ENCODE results near the gene DNAH6. TPM values are rescaled to one million over a fixed set of nuclear protein-coding genes. Genes with fewer than 3 reads are reported as not detected.

The DNAH6 gene
- total and polyA plus RNA-seq, 2 of the 8 experiments (the other 6 are each of a cell fraction or from before 2014, with no cell fraction given), result 0.06 to 0.43 TPM

GRCh38 chr2:84559838-84560237, 43.5 kb downstream of the DNAH6 start:
- H3K27ac ChIP-seq (ENCODE audit: low read depth, low read length), result no peak overlapping the region
- H3K4me1 ChIP-seq (replicated peaks in 1 of 4; ENCODE audit: control insufficient read depth in 3 of 4, insufficient read depth in 4 of 4, low read length in 3 of 4), result no peaks in the 10 kb centered on the region
- H4K5ac ChIP-seq (ENCODE audit: insufficient read length, low read depth, low read length), result no peak overlapping the region
- no peak overlapping the region for H3K18ac ChIP-seq (ENCODE audit: extremely low read depth, low read length)
- H2BK120ac ChIP-seq (replicated peaks; ENCODE audit: low read depth, low read length), result no peak overlapping the region
- no peak overlapping the region for H3K4ac ChIP-seq (replicated peaks; ENCODE audit: insufficient read length, low read depth, low read length)
- CTCF ChIA-PET (ENCODE audit: partially characterized antibody), result no interaction called here
- no peaks in the 10 kb centered on the region for H3K27me3 ChIP-seq (replicated peaks in 1 of 4; ENCODE audit: control insufficient read depth in 3 of 4, extremely low read depth in 1 of 4, insufficient read depth in 3 of 4, low read length in 3 of 4)
- DNase-seq (ENCODE audit: low read depth in 1 of 2, low spot score in 2 of 2), result no peak
- no peak overlapping the region for H2BK5ac ChIP-seq (ENCODE audit: low read depth, low read length)
- H2AFZ ChIP-seq (ENCODE audit: low read length), result no peak overlapping the region
- no peak overlapping the region for H3K4me3 ChIP-seq (ENCODE audit: extremely low read depth in 1 of 4, insufficient read depth in 2 of 4, low read depth in 3 of 4, low read length in 4 of 4)
- H2BK12ac ChIP-seq (ENCODE audit: low read depth, low read length), result no peak overlapping the region
- no peaks in the 10 kb centered on the region for H3K79me2 ChIP-seq (ENCODE audit: control insufficient read depth in 1 of 2, insufficient read depth in 2 of 2, low read length in 2 of 2)
- H3K56ac ChIP-seq (replicated peaks; ENCODE audit: insufficient read length, low read depth, low read length), result no peak overlapping the region
- no peak overlapping the region for H4K8ac ChIP-seq (ENCODE audit: extremely low read depth, insufficient read depth, low read length)
- no peak overlapping the region for H3K9ac ChIP-seq (replicated peaks in 1 of 4; ENCODE audit: extremely low read depth in 1 of 4, low read depth in 3 of 4, low read length in 3 of 4)
- no peak overlapping the region for H2AK5ac ChIP-seq (ENCODE audit: low read depth, low read length)
- H2BK15ac ChIP-seq (ENCODE audit: low read length), result no peak overlapping the region
- H3K14ac ChIP-seq (ENCODE audit: insufficient read length), result no peak overlapping the region
- H3K23me2 ChIP-seq (ENCODE audit: low read depth, low read length), result no peaks in the 10 kb centered on the region
- H3K79me1 ChIP-seq (ENCODE audit: low read depth, low read length), result no peaks in the 10 kb centered on the region
- H3K23ac ChIP-seq (ENCODE audit: insufficient read length), result no peak overlapping the region
- no peak overlapping the region for H3K4me2 ChIP-seq (ENCODE audit: insufficient read depth in 1 of 2, low read depth in 2 of 2, low read length in 2 of 2)
- no peaks in the 10 kb centered on the region for H4K20me1 ChIP-seq (replicated peaks in 1 of 2; ENCODE audit: control insufficient read depth in 1 of 2, insufficient read depth in 2 of 2, low read length in 2 of 2)
- POLR2A ChIA-PET (ENCODE audit: partially characterized antibody), result no interaction called here
- peaks cover 0 to 4% of the 10 kb centered on the region in 2 experiments; a peak in 2 of 4 replicates for H3K9me3 ChIP-seq (ENCODE audit: insufficient read depth in 2 of 2, low read depth in 1 of 2, low read length in 1 of 2)
- H3K36me3 ChIP-seq (ENCODE audit: control insufficient read depth in 2 of 4, insufficient read depth in 4 of 4, low read length in 3 of 4), result no peaks in the 10 kb centered on the region
- no peak for FAIRE-seq
- no peak for TF ChIP-seq BACH1 (IDR thresholded peaks at IDR 0.05; ENCODE audit: low read length)
- TF ChIP-seq FOSL1 (IDR thresholded peaks at IDR 0.05; ENCODE audit: insufficient read depth, low read depth, low read length), result no peak
- TF ChIP-seq TBP (IDR thresholded peaks at IDR 0.05; ENCODE audit: low read depth, low read length), result no peak
- no peak for TF ChIP-seq EP300 (IDR thresholded peaks at IDR 0.05; ENCODE audit: borderline replicate concordance in 1 of 2, low read depth in 2 of 2, low read length in 2 of 2)
- no peak for TF ChIP-seq KDM4A (IDR thresholded peaks at IDR 0.05; ENCODE audit: low read depth, low read length, severe bottlenecking)
- H4K91ac ChIP-seq (replicated peaks; ENCODE audit: insufficient read length, low read length), result no peak overlapping the region
- no peak overlapping the region for H2BK20ac ChIP-seq (ENCODE audit: low read length)
